Measurements from ENCODE around the gene FBLN5.

- TF ChIP-seq CTCF (IDR thresholded peaks at IDR 0.05) (no peak), POLR2A (IDR thresholded peaks at IDR 0.05) (no peak)
Measured at GRCh38 chr14:91851563-91851962, 95.9 kb downstream of the FBLN5 start.
